Endodermal cell (in vitro differentiated cells): Measurements from ENCODE around the gene PALMD. TPM values are rescaled to one million over a fixed set of nuclear protein-coding genes. Genes with fewer than 3 reads are reported as not detected.

Experiments
- DNase-seq: peaks from one replicate; pipeline ENCODE4 v3.0.0-alpha.2; 2017
- H3K27ac ChIP-seq: 2 replicates; pipeline ENCODE4 v1.5.1; 2013; ENCODE audit warnings: mild to moderate bottlenecking, low read depth, low read length, moderate library complexity
- H3K27me3 ChIP-seq: 2 replicates; pipeline ENCODE4 v1.6.1; 2013; ENCODE audit warnings: mild to moderate bottlenecking, low read length, moderate library complexity; ENCODE audit not compliant: insufficient read depth, control insufficient read depth, poor library complexity, severe bottlenecking
- H3K36me3 ChIP-seq: 2 replicates; pipeline ENCODE4 v1.7.0; 2013; ENCODE audit warnings: mild to moderate bottlenecking, low read length, moderate library complexity; ENCODE audit not compliant: control insufficient read depth, insufficient read depth
- H3K4me1 ChIP-seq: one replicate; pipeline ENCODE4 v1.7.0; 2013; ENCODE audit warnings: low read length; ENCODE audit not compliant: control insufficient read depth, insufficient read depth
- H3K4me3 ChIP-seq: 2 replicates; pipeline ENCODE4 v1.5.1; 2013; ENCODE audit warnings: mild to moderate bottlenecking, low read length, moderate library complexity
- H3K9ac ChIP-seq: 2 replicates; pipeline ENCODE4 v1.6.1; 2013; ENCODE audit warnings: mild to moderate bottlenecking, low read length, moderate library complexity; ENCODE audit not compliant: poor library complexity, severe bottlenecking; ENCODE audit errors: extremely low read depth
- H3K9me3 ChIP-seq: 2 replicates; pipeline ENCODE4 v1.6.1; 2013; ENCODE audit warnings: mild to moderate bottlenecking, low read length, moderate library complexity; ENCODE audit not compliant: control insufficient read depth
- H3K27ac Mint-ChIP-seq: 2 replicates; pipeline ENCODE4 v1.8.0; 2020; ENCODE audit warnings: mixed read lengths
- H3K27me3 Mint-ChIP-seq: 2 replicates; pipeline ENCODE4 v1.8.0; 2021; ENCODE audit warnings: mild to moderate bottlenecking, mixed read lengths; ENCODE audit not compliant: insufficient read depth
- H3K36me3 Mint-ChIP-seq: 2 replicates; pipeline ENCODE4 v1.8.0; 2020; ENCODE audit warnings: low read depth, mixed read lengths
- H3K4me1 Mint-ChIP-seq: 2 replicates; pipeline ENCODE4 v1.8.0; 2020; ENCODE audit warnings: mixed read lengths
- H3K4me3 Mint-ChIP-seq: 2 replicates; pipeline ENCODE4 v1.8.0; 2020; ENCODE audit warnings: mild to moderate bottlenecking, moderate library complexity, mixed read lengths
- H3K9me3 Mint-ChIP-seq: 2 replicates; pipeline ENCODE4 v1.8.0; 2020; ENCODE audit warnings: mild to moderate bottlenecking, mixed read lengths
- WGBS, 2 experiments: methylation state at CpG; one replicate each; pipeline versions ENCODE4 v1.1.5 to v1.1.7; 2013; ENCODE audit warnings: missing lambda C conversion rate in 2 of 2, mixed read lengths in 1 of 2; ENCODE audit not compliant: insufficient coverage in 1 of 2, insufficient read length in 1 of 2; 5-methylcytosine and 5-hydroxymethylcytosine counted together
- total RNA-seq, 2 donors: library from RNA; stranded (reverse); fragmentation: NEBNext Ultra II Directional in 1 of 2; extraction: Animal tissue kit (Norgen Biotek cat#: 25700) in 1 of 2; gene quantifications; 2 replicates in 1 of 2; 3 replicates in 1 of 2; pipeline ENCODE4 v1.2.1, GENCODE V29; 2021
- TF ChIP-seq, protein P1 (sequence below): fragments of 200-600 bp; sonication (generic); conservative IDR thresholded peaks from 2 replicates; pipeline ENCODE4 v1.5.0; 2021; ENCODE audit warnings: antibody characterized with exemption, mild to moderate bottlenecking

PALMD gene
- total RNA-seq, 2 donors from 2014 or later = 0.24 to 0.26 TPM

GRCh38 chr1:99713006-99713405 is 67.1 kb downstream of the PALMD start:
- DNase-seq = no peak
- 97% methylated on average over 2 of the region's 2 CpGs; no CpG with 5 or more reads in 1 of the 2 experiments for WGBS, 2 experiments
- H3K27ac ChIP-seq = no peak overlapping the region
- no peak overlapping the region for H3K4me3 Mint-ChIP-seq
- H3K9ac ChIP-seq = no peak overlapping the region
- H3K36me3 Mint-ChIP-seq = peaks cover 26% of the 10 kb centered on the region
- TF ChIP-seq, protein P1, sequence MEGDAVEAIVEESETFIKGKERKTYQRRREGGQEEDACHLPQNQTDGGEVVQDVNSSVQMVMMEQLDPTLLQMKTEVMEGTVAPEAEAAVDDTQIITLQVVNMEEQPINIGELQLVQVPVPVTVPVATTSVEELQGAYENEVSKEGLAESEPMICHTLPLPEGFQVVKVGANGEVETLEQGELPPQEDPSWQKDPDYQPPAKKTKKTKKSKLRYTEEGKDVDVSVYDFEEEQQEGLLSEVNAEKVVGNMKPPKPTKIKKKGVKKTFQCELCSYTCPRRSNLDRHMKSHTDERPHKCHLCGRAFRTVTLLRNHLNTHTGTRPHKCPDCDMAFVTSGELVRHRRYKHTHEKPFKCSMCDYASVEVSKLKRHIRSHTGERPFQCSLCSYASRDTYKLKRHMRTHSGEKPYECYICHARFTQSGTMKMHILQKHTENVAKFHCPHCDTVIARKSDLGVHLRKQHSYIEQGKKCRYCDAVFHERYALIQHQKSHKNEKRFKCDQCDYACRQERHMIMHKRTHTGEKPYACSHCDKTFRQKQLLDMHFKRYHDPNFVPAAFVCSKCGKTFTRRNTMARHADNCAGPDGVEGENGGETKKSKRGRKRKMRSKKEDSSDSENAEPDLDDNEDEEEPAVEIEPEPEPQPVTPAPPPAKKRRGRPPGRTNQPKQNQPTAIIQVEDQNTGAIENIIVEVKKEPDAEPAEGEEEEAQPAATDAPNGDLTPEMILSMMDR = no peak
- H3K4me1 Mint-ChIP-seq = no peaks in the 10 kb centered on the region
- no peaks in the 10 kb centered on the region for H3K27me3 Mint-ChIP-seq
- no peaks in the 10 kb centered on the region for H3K9me3 ChIP-seq
- no peaks in the 10 kb centered on the region for H3K4me1 ChIP-seq
- no peak overlapping the region for H3K27ac Mint-ChIP-seq
- H3K9me3 Mint-ChIP-seq = no peaks in the 10 kb centered on the region
- H3K36me3 ChIP-seq = peaks cover 59% of the 10 kb centered on the region
- no peak overlapping the region for H3K4me3 ChIP-seq
- H3K27me3 ChIP-seq = no peaks in the 10 kb centered on the region

DNA sequence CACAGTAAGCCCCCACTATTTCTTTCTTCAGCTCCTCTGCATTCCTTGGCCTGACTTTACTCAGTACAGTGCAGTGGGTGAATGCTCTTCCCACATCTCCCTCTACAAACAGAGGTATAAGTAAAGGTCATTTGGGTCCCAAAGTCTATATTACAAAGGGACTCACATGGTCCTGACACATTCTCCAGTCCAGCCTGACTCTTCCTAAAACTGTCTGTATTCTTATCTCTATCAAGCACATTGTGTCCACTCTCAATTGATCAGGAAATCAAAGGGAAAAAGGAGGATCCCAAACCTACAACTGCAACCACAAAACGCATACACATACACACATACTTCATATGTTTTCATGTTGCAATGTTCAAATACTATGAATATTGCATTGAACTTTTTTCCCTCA is 71.1 kb downstream of the PALMD start:
- Mint-ChIP-seq H3K27me3 (no peaks in the 10 kb centered on the region), H3K4me1 (no peaks in the 10 kb centered on the region), H3K27ac (no peak overlapping the region), H3K36me3 (peaks cover 26% of the 10 kb centered on the region), H3K4me3 (no peak overlapping the region), H3K9me3 (no peaks in the 10 kb centered on the region)
- 100% methylated on average over 1 of the region's 1 CpG; no CpG with 5 or more reads in 1 of the 2 experiments for WGBS, 2 experiments
- Histone ChIP-seq H3K4me3 (no peak overlapping the region), H3K9me3 (no peaks in the 10 kb centered on the region), H3K27ac (no peak overlapping the region), H3K4me1 (no peaks in the 10 kb centered on the region), H3K27me3 (no peaks in the 10 kb centered on the region), H3K9ac (no peak overlapping the region), H3K36me3 (peaks cover 36% of the 10 kb centered on the region)
- no peak for DNase-seq
- TF ChIP-seq, protein P1 = no peak

DNA sequence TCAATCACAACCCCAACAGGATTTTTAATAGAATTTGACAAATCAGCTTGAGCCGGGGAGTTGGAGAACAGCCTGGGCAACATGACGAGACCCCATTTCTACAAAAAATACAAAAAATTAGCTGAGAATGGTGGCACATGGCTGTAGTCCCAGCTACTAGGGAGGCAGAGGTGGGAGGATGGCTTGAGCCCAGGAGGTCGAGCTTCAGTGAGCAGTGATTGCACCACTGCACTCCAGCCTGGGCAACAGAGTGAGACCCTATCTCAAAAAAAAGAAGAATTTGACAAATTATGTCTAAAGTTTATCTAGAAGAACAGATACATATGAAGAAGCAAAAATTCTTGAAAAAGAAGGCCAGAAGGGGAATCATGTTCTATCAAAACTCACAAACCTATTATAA is 77.3 kb downstream of the PALMD start:
- TF ChIP-seq, protein P1 = no peak
- no peak overlapping the region for H3K27ac ChIP-seq
- 90 to 100% methylated on average over 1 to 3 of the region's 3 CpGs for WGBS, 2 experiments
- Mint-ChIP-seq H3K9me3 (no peaks in the 10 kb centered on the region), H3K4me3 (no peak overlapping the region), H3K36me3 (peaks cover 11% of the 10 kb centered on the region), H3K27me3 (no peaks in the 10 kb centered on the region), H3K4me1 (peaks cover 17% of the 10 kb centered on the region), H3K27ac (no peak overlapping the region)
- DNase-seq = no peak
- peaks cover 8% of the 10 kb centered on the region for H3K36me3 ChIP-seq
- no peaks in the 10 kb centered on the region for H3K9me3 ChIP-seq
- no peak overlapping the region for H3K4me3 ChIP-seq
- H3K4me1 ChIP-seq = peaks cover 3% of the 10 kb centered on the region
- no peak overlapping the region for H3K9ac ChIP-seq
- H3K27me3 ChIP-seq = no peaks in the 10 kb centered on the region
